HG02885 (cell line): ENCODE measurements around the gene GAR1.
"Not testable (repeated sequence)": the region's sequence is repeated elsewhere in the genome, so short reads cannot be mapped to it uniquely, and the experiment has no call there.

ENCODE experiments used
- ATAC-seq: cut with Tn5 transposase; IDR thresholded peaks from one replicate; pipeline ENCODE4 v1.9.1; 2021; ENCODE audit warnings: mild to moderate bottlenecking; ENCODE audit not compliant: unreplicated experiment, poor library complexity

Gene GAR1

GRCh38 chr4:109836985-109837384 lies 21.4 kb downstream of the GAR1 start:
- no peak for ATAC-seq

GRCh38 chr4:109846395-109847098 lies 31.0 kb downstream of the GAR1 start:
- ATAC-seq: no peak

DNA sequence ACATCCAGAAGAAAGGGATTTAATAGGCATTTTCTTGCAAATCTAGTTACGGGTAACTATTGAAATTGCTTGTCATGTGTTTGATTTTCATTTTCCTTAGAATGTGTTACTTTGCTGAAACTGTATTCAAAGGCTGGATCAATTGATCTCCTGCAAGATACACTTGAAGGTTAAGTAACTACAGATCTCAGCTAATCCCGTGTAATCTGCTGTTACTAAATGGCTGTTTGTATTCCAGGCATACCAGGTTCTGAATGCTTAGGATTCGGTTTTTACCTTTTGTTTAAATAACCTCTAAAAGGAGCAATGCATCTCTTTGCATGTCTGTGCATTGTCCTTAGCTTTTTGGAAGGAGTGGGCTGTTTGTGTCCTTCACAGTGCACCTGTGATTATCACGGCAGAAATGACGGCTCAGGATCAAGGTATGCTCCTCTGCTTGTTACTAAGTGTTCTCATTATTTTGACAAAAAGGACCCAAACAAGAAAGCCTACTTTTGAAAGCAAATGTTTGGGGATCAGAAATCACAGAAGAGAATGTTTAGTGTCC lies 32.4 kb downstream of the GAR1 start, which contains the start of gene LRIT3:
LRIT3 (plus strand) TSS at position 212 of the 547 bp plus-strand sequence; CDS start at position 307, 95 bp downstream.
- ATAC-seq: no peak

- no peak for ATAC-seq
Observed at GRCh38 chr4:109848501-109848900, 32.9 kb downstream of the GAR1 start.

GRCh38 chr4:109850601-109851000 lies 35.0 kb downstream of the GAR1 start:
- ATAC-seq: no peak

GRCh38 chr4:109859426-109860300 lies 44.1 kb downstream of the GAR1 start:
- not testable (repeated sequence) for ATAC-seq

DNA sequence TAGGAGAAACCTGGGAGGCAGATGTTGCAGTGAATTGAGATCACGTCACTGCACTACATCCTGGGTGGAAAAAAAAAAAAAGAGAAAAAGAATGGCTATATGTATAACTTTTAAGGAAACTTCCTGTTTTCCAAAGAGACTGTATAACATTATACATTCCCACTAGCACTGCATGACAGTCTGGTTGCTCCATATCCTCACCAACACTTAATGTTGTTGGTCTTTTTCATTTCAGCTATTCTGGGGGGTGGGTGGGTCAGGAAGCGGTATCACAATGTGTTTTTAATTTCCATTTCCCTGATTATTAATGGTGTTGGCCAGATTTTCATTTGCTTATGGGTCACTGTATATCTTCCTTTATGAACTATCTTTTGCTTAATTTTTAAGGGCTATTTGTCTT lies 45.7 kb downstream of the GAR1 start:
- ATAC-seq: no peak

GRCh38 chr4:109861916-109862511 lies 46.5 kb downstream of the GAR1 start:
- ATAC-seq: no peak

- no peak for ATAC-seq
Observed at GRCh38 chr4:109864134-109864533, 48.6 kb downstream of the GAR1 start.

- no peak for ATAC-seq
Observed at GRCh38 chr4:109870061-109870460, 54.5 kb downstream of the GAR1 start.

DNA sequence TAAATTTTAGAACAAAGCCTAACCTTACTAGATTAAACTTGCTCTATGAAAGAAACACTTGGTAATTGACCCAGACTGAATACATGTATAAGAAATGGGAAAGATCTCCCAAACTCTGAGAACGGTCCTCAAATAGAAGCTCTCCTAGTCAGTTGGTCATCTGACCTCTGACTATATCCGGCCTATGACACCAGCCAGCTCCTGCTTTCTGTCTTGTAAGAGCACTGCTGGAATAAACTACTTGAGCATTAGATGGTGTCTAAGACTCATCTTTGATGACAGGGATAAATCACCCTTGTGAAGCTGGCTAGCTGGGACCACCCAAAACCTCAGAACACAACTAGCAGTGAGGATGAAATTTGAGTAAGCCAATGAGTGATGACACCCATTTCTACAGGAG lies 56.5 kb downstream of the GAR1 start:
- ATAC-seq: no peak

DNA sequence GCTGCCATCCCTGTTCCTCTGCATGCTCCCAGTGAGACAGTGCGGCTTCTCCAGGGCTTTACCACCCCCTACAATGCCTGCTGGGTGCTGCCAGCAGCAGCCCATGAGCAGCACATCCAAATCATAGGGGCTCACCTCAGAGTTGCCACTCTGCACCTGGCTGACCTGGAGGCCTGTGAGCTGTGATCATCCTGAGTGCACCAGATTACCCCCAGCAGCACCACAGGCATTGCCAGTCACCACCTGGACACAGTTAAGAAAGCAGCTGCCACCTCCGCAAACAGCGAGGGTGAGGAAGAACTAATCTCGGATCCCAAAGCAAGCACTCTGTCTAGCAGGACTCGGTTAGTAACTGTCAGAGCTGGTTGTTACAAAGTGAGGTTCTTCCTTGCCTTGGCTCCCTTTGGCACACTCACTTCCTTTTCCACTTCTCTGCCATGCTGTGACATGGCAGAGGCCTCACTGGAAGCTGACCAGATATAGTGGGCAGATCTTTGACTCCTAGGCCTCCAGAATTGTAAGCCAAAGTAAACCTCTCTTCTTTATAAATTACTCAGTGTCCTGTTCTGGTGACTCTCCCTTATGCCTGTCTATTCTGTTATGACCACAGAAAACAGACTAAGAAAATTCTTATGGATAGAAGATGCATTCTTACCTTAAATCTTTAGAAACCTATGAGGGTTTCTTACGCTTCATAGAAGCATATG lies 57.5 kb downstream of the GAR1 start:
- ATAC-seq: no peak

- ATAC-seq: no peak
Observed at GRCh38 chr4:109873791-109874514, 58.4 kb downstream of the GAR1 start.
